AG04449 (cell line): Measurements from ENCODE around the gene BMP6.

Experiments
- CTCF ChIA-PET: fragments of 350-600 bp; formaldehyde crosslinking; extraction: SDS; loops from one replicate; lab custom pipeline; 2021; ENCODE audit warnings: antibody characterized with exemption; lab: Yijun Ruan, JAX
- POLR2A ChIA-PET: fragments of 400-600, 350-600 bp; formaldehyde crosslinking; extraction: SDS; loops from one replicate; lab custom pipeline; 2020; ENCODE audit warnings: antibody characterized with exemption, inconsistent platforms; lab: Yijun Ruan, JAX
- DNase-seq: peaks from one replicate; pipeline ENCODE4 v3.0.0-alpha.2; 2010; ENCODE audit warnings: low read depth, low spot score
- H3K4me3 ChIP-seq: 2 replicates; pipeline ENCODE4 v1.5.1; 2011; ENCODE audit warnings: low read depth, mild to moderate bottlenecking, control low read depth, low read length
- CTCF ChIP-seq: IDR thresholded peaks from one replicate; pipeline ENCODE4 v1.5.1; 2011; ENCODE audit warnings: mild to moderate bottlenecking, moderate library complexity, low read length, control low read depth, inconsistent platforms; ENCODE audit not compliant: insufficient read depth; ENCODE audit errors: missing control alignments

Gene BMP6

DNA sequence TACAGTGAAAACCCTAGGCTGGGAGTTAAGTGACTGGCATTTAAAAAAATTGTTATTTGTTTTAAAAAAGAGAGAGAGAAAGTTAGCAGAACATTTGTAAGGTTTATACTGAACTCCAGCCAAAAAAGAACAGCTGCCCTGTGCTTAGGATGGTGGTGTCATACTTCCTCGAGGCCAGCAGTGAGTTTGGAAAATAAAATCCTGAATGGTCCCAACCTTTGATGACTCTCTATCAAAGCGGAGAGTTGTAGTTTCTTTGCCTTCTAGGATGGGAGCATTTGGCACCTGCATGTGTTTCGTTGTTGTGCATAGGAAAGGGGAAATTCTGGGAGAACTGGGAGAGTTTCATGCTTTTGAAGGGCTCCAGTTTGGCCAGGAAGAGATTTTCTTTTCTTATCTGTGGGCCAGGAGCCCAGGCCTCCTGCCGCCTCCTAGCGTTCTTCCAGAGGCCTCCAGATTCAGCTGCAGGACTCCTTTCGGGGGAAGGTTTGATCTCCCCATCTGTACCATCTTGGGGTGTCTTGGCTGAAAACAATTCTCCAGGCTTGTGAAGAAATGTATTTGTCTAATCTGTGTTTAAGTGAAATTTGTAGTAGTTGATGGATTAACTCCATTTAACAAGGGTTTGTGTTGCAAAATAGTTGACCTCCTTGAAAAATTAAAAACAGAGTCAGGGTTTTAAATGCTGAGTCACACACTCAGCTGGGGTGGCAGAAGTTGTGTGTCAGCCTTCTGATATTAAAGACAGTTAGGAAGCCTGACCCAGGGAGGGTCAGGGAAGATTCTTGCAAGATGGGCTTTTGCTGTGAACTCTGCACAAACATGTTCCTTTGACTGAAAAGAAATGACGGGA is 121.3 kb downstream of the BMP6 start:
- CTCF ChIA-PET, result interaction anchor here (1.1 kb wide), 1 partner anchor 119 kb away, joined by 3 read pairs; no protein-coding TSS in a partner anchor
- TF ChIP-seq CTCF, result no peak
- POLR2A ChIA-PET, result no interaction called here
- DNase-seq, result no peak
- H3K4me3 ChIP-seq, result no peak overlapping the region

- TF ChIP-seq CTCF, result no peak
- DNase-seq, result no peak
- ChIA-PET POLR2A (no interaction called here), CTCF (interaction anchor here (1.1 kb wide), 1 partner anchor 120 kb away, joined by 3 read pairs; no protein-coding TSS in a partner anchor)
- no peak overlapping the region for H3K4me3 ChIP-seq
These were observed 122.3 kb downstream of the BMP6 start for GRCh38 chr6:7848229-7848628.

- TF ChIP-seq CTCF, result no peak
- CTCF ChIA-PET, result no interaction called here
These were observed 125.9 kb downstream of the BMP6 start for GRCh38 chr6:7851780-7852179.

GRCh38 chr6:7859591-7859990 is 133.7 kb downstream of the BMP6 start:
- POLR2A ChIA-PET, result no interaction called here
- no peak overlapping the region for H3K4me3 ChIP-seq
- CTCF ChIA-PET, result no interaction called here
- TF ChIP-seq CTCF, result no peak
- no peak for DNase-seq

More at GRCh38 chr6:7851780-7852179, 125.9 kb downstream of the BMP6 start:
- POLR2A ChIA-PET, result no interaction called here
- no peak for DNase-seq
- H3K4me3 ChIP-seq, result no peak overlapping the region

DNA sequence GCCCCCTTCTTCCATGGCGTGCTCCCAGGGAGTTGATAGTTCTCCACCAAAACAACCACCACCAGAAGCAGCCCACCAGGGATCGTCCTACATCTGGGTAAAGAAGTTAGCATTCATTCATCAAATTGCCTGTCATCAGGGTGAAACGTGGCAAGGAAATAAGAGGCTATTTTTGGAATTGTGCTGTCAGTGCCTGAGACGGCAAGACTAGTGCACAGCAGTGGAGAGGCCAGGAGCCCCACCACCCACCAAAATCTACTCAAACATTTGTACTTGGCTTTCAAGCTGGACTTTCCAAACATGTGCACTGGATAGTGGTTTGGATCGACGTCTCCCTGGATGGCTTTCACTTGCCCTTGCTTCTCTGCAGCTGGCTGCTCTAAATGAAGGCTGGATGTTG is 139.9 kb downstream of the BMP6 start:
- CTCF ChIA-PET, result interaction anchor here (1.3 kb wide), 1 partner anchor 144 kb away, joined by 8 read pairs; no protein-coding TSS in a partner anchor
- H3K4me3 ChIP-seq, result no peak overlapping the region
- no peak for DNase-seq
- POLR2A ChIA-PET, result no interaction called here
- no peak for TF ChIP-seq CTCF

DNA sequence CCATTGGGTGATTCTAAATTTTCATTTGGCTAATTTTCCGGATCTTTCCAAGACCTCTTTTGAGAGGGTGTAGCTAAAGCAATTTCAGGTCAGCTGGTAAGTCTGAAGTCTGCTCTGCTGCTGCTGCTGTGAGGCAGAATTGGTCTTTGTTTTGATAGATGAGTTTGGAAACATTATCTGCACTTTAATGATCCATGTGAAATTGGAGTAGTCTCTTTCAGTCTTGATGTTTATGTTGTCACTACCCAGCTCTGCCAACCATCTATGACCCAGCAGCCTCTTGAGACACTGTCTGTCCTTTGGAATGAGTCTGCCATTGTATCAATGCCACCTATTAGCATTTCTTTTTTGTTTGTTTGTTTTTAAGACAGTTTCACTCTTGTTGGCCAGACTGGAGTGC is 140.6 kb downstream of the BMP6 start:
- TF ChIP-seq CTCF, result no peak
- ChIA-PET POLR2A (no interaction called here), CTCF (interaction anchor here (0.7 to 1.3 kb wide), 4 partner anchors 40 to 147 kb away, joined by 3 to 8 read pairs (median 3); no protein-coding TSS in a partner anchor)
- DNase-seq, result no peak
- H3K4me3 ChIP-seq, result no peak overlapping the region
